ENCODE data around the gene IFITM2. TPM values are rescaled to one million over a fixed set of nuclear protein-coding genes. Genes with fewer than 3 reads are reported as not detected.
"Not testable (repeated sequence)": the region's sequence is repeated elsewhere in the genome, so short reads cannot be mapped to it uniquely, and the experiment has no call there.

IFITM2 gene
- polyA plus RNA-seq, 4 donors: 21.7 to 490 (median 51.9) TPM

DNA sequence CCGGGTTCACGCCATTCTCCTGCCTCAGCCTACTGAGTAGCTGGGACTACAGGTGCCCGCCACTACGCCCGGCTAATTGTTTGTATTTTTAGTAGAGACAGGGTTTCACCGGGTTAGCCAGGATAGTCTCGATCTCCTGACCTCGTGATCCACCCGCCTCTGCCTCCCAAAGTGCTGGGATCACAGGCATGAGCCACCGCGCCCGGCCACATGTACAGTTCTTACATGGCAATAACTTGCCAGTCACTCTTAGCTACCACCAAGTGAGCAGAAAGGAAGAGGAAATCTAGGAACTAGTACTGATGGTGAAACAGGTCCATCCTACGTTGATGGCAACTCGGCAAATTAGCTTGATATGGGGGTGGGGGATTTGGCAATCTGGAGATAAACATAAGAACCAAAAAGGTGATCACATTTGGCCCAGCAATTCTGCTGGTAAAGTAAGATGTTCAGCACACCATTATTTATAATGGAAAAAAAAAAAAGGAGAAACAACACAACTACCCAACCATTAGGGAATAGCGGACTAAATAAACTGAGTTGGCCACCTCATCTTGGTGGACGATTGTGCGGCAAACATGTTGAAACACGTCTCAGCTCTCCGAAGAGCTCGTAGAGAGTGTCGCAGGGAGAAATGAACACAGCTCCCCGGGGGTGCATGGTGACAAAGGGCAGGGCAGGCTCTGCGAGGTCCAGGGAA lies 24.1 kb upstream of the IFITM2 start:
- Histone ChIP-seq H3K36me3 (ENCODE audit: control insufficient read depth in 3 of 3, insufficient read depth in 2 of 3, low read depth in 1 of 3, low read length in 3 of 3) (peaks cover 3 to 58% (median 23%) of the 10 kb centered on the region in 3 donors), H3K27me3 (ENCODE audit: control insufficient read depth in 3 of 3, insufficient read depth in 3 of 3, low read length in 3 of 3) (peaks cover 0 to 32% (median 14%) of the 10 kb centered on the region in 3 donors), H3K27ac (ENCODE audit: low read depth in 1 of 3, low read length in 2 of 3) (peak overlapping the region in 1 of 3 donors; percentile 66), H3K4me3 (ENCODE audit: low read depth in 1 of 3, low read length in 3 of 3) (peak overlapping the region in 1 of 3 donors; percentile 18), H3K9me3 (ENCODE audit: control insufficient read depth in 2 of 2, insufficient read depth in 1 of 2, low read depth in 1 of 2, low read length in 1 of 2) (no peaks in the 10 kb centered on the region), H3K4me1 (ENCODE audit: control insufficient read depth in 3 of 3, insufficient read depth in 2 of 3, low read depth in 1 of 3, low read length in 2 of 3) (peaks cover 0 to 34% (median 1%) of the 10 kb centered on the region in 3 donors)
- DNase-seq (peak in 1 of 2 donors; percentile 24), FAIRE-seq (no peak)
- WGBS, 3 donors: 14 to 64% (median 38%) methylated on average over 23 of the region's 23 CpGs

DNA sequence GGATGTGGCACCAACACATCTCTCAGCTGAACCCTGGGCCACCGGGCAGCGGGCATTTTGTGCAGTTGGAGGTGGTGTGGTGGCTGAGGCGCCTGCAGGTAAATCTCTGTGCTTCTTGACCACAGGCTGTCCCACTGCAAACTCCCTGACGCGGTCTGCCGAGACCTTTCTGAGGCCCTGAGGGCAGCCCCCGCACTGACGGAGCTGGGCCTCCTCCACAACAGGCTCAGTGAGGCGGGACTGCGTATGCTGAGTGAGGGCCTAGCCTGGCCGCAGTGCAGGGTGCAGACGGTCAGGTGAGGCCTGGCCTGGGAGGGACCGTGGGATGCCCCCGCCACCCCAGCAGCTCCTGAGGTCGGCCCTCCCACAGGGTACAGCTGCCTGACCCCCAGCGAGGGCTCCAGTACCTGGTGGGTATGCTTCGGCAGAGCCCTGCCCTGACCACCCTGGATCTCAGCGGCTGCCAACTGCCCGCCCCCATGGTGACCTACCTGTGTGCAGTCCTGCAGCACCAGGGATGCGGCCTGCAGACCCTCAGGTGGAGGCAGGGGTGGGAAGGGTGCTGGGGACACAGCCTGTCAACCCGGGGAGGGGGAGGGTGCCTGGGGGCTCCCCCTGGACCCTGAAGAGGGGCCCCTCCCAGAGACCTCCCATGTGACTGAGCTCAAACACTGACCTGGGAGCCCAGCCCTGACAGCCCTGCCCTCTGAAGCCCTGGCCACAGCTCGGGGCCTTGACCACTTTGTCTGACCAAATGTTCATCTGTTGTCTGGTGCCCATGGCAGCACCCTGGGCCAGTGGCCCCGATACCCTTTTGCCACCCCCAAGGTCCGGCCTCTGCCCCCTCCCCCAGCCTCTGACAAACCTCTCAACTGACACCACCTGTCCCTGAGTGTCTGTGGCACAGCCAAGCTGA lies 23.3 kb upstream of the IFITM2 start:
- DNase-seq (peak in 1 of 2 donors; percentile 31), FAIRE-seq (no peak)

DNA sequence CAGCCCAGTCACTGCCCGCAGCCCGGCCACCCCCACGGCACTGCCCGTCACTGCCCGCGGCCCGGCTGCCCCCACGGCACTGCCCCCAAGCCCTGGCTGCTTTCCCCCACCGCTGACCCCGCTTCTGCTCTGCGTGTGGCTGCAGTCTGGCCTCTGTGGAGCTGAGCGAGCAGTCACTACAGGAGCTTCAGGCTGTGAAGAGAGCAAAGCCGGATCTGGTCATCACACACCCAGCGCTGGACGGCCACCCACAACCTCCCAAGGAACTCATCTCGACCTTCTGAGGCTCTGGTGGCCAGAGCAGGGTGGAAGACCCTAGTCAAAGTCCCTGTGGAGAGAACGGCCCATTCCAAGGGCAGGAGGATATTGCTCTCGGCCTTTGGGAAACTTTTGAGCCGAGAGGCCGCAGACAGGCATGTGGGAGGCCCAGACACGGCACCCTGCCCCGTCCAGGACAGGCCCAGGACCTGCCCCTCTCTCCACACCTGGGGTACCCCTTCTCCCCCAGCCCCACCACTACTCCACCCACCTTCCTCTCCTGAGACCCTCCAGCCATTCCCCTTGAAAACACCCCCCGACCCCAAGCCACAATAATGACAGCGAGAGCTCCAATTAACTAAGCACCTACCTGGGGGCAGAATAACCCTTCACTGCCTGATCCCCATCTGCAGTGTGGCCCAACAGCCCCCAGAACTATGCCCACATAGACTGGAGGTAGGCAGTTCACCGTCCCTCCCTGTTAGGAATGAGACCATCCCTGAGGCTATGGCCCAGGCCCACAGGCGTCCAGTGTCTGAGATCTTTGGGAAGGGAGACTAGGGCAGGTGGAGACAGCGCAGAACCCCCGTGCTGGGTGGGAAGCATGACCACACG lies 22.4 kb upstream of the IFITM2 start:
- FAIRE-seq (no peak), DNase-seq (peak in 1 of 2 donors; percentile 19)
- H3K4me3 ChIP-seq (ENCODE audit: low read depth in 1 of 3, low read length in 3 of 3): no peak overlapping the region
- peaks cover 3 to 58% (median 23%) of the 10 kb centered on the region in 3 donors for H3K36me3 ChIP-seq (ENCODE audit: control insufficient read depth in 3 of 3, insufficient read depth in 2 of 3, low read depth in 1 of 3, low read length in 3 of 3)
- 57 to 71% (median 63%) methylated on average over 22 to 29 of the region's 29 CpGs for WGBS, 3 donors
- H3K4me1 ChIP-seq (ENCODE audit: control insufficient read depth in 3 of 3, insufficient read depth in 2 of 3, low read depth in 1 of 3, low read length in 2 of 3): peaks cover 1 to 42% (median 4%) of the 10 kb centered on the region in 3 donors
- H3K27me3 ChIP-seq (ENCODE audit: control insufficient read depth in 3 of 3, insufficient read depth in 3 of 3, low read length in 3 of 3): peaks cover 0 to 30% (median 14%) of the 10 kb centered on the region in 3 donors
- H3K27ac ChIP-seq (ENCODE audit: low read depth in 1 of 3, low read length in 2 of 3): peak overlapping the region in 2 of 3 donors; percentile 28 to 40
- H3K9me3 ChIP-seq (ENCODE audit: control insufficient read depth in 2 of 2, insufficient read depth in 1 of 2, low read depth in 1 of 2, low read length in 1 of 2): no peaks in the 10 kb centered on the region

More for the DNA sequence above, 23.3 kb upstream of the IFITM2 start:
- Histone ChIP-seq H3K36me3 (ENCODE audit: control insufficient read depth in 3 of 3, insufficient read depth in 2 of 3, low read depth in 1 of 3, low read length in 3 of 3) (peaks cover 3 to 58% (median 23%) of the 10 kb centered on the region in 3 donors), H3K4me1 (ENCODE audit: control insufficient read depth in 3 of 3, insufficient read depth in 2 of 3, low read depth in 1 of 3, low read length in 2 of 3) (peaks cover 0 to 33% (median 1%) of the 10 kb centered on the region in 3 donors), H3K4me3 (ENCODE audit: low read depth in 1 of 3, low read length in 3 of 3) (peak overlapping the region in 1 of 3 donors; percentile 18), H3K27ac (ENCODE audit: low read depth in 1 of 3, low read length in 2 of 3) (peak overlapping the region in 1 of 3 donors; percentile 66), H3K27me3 (ENCODE audit: control insufficient read depth in 3 of 3, insufficient read depth in 3 of 3, low read length in 3 of 3) (peaks cover 0 to 32% (median 14%) of the 10 kb centered on the region in 3 donors), H3K9me3 (ENCODE audit: control insufficient read depth in 2 of 2, insufficient read depth in 1 of 2, low read depth in 1 of 2, low read length in 1 of 2) (no peaks in the 10 kb centered on the region)
- WGBS, 3 donors: 32 to 69% (median 48%) methylated on average over 17 to 24 of the region's 24 CpGs

DNA sequence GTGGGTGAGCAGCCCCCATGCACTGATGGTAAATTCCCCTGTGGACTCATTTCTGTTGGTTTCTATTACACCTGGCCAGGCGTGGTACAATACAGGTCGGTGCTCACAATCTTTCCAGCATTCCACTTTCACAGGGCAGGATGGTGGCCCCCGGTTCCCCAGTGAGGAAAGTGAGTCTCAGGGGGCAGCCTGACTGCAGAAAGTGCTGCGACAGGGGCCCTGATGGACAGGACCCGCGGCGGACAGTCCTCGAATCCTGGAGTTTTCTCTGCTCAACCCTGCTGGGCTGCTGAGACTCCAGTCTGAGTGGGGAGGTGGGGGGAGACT lies 21.8 kb upstream of the IFITM2 start:
- H3K27me3 ChIP-seq (ENCODE audit: control insufficient read depth in 3 of 3, insufficient read depth in 3 of 3, low read length in 3 of 3): peaks cover 0 to 26% (median 12%) of the 10 kb centered on the region in 3 donors
- FAIRE-seq (no peak), DNase-seq (no peak)
- peaks cover 3 to 59% (median 20%) of the 10 kb centered on the region in 3 donors for H3K36me3 ChIP-seq (ENCODE audit: control insufficient read depth in 3 of 3, insufficient read depth in 2 of 3, low read depth in 1 of 3, low read length in 3 of 3)
- peak overlapping the region in 2 of 3 donors; percentile 4 to 28 for H3K27ac ChIP-seq (ENCODE audit: low read depth in 1 of 3, low read length in 2 of 3)
- no peak overlapping the region for H3K4me3 ChIP-seq (ENCODE audit: low read depth in 1 of 3, low read length in 3 of 3)
- WGBS, 3 donors: 40 to 83% (median 54%) methylated on average over 7 to 8 of the region's 8 CpGs
- H3K4me1 ChIP-seq (ENCODE audit: control insufficient read depth in 3 of 3, insufficient read depth in 2 of 3, low read depth in 1 of 3, low read length in 2 of 3): peaks cover 1 to 44% (median 4%) of the 10 kb centered on the region in 3 donors
- no peaks in the 10 kb centered on the region for H3K9me3 ChIP-seq (ENCODE audit: control insufficient read depth in 2 of 2, insufficient read depth in 1 of 2, low read depth in 1 of 2, low read length in 1 of 2)

DNA sequence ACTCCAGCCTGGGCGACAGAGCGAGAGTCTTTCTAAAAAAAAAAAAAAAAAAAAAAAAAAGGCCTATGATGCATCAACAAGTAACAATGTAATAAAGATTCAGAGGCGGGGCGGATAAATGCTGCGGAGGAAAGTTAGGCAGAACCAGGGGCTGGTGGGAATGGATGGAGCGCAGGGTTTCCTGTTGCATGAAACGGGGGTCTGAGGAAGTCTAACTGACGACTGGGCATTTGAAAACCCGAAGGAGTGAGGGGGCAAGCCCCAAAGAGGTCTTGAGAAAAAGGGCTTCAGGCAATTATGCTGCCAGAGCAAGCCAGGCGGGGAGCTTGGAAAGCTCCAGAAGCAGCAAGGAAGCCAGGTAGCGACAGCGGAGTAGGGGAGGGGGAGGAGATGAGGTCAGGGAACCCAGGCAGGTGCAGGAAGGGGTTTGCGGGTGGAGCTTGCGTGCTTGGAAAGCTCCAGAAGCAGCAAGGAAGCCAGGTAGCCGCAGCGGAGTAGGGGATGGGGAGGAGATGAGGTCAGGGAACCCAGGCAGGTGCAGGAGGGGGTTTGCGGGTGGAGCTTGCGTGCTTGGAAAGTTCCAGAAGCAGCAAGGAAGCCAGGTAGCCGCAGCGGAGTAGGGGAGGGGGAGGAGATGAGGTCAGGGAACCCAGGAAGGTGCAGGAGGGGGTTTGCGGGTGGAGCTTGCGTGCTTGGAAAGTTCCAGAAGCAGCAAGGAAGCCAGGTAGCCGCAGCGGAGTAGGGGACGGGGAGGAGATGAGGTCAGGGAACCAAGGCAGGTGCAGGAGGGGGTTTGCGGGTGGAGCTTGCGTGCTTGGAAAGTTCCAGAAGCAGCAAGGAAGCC lies 20.4 kb upstream of the IFITM2 start:
- peak; percentile 66 to 84 for DNase-seq
- FAIRE-seq; H3K9me3 ChIP-seq (ENCODE audit: control insufficient read depth in 2 of 2, insufficient read depth in 1 of 2, low read depth in 1 of 2, low read length in 1 of 2): not testable (repeated sequence)
- Histone ChIP-seq H3K36me3 (ENCODE audit: control insufficient read depth in 3 of 3, insufficient read depth in 2 of 3, low read depth in 1 of 3, low read length in 3 of 3) (peaks cover 5 to 59% (median 10%) of the 10 kb centered on the region in 3 donors), H3K27me3 (ENCODE audit: control insufficient read depth in 3 of 3, insufficient read depth in 3 of 3, low read length in 3 of 3) (peaks cover 0 to 13% (median 3%) of the 10 kb centered on the region in 3 donors), H3K4me1 (ENCODE audit: control insufficient read depth in 3 of 3, insufficient read depth in 2 of 3, low read depth in 1 of 3, low read length in 2 of 3) (peaks cover 1 to 32% (median 4%) of the 10 kb centered on the region in 3 donors), H3K4me3 (ENCODE audit: low read depth in 1 of 3, low read length in 3 of 3) (peak overlapping the region in 2 of 3 donors; percentile 47), H3K27ac (ENCODE audit: low read depth in 1 of 3, low read length in 2 of 3) (peak overlapping the region; percentile 59 to 82 (median 82))
- WGBS, 3 donors: 9 to 49% (median 20%) methylated on average over 23 to 27 of the region's 27 CpGs

DNA sequence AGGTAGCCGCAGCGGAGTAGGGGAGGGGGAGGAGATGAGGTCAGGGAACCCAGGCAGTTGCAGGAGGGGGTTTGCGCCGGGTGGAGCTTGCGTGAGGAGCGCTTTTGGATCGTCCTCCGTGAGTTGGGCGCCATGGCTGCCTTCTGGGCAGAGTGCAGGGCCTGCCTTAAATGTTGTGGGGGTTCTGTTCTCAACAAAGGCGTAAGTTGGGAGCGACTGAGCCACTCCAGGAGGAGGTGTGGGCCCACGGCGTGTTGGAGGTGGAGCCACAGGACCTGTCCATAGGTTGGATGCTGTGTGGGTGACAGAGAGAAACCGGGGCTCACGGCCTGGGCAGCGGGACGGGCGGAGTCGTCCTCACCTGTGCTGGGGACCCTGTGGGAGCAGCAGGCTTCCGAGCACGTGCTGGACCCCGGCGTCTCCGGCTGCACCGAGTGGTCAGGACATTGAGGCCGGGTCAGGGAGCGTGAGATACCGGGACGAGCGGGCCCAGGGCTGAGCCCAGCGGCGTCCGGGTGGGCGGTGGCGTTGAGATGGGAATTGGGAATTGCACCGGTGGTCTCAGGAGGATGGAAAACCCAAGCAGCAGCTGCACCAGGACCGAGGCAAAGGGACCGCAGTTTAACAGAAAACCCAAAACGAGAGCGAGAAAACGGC lies 19.7 kb upstream of the IFITM2 start:
- FAIRE-seq: no peak

More for the DNA sequence above, 19.7 kb upstream of the IFITM2 start:
- Histone ChIP-seq H3K36me3 (ENCODE audit: control insufficient read depth in 3 of 3, insufficient read depth in 2 of 3, low read depth in 1 of 3, low read length in 3 of 3) (peaks cover 7 to 59% (median 9%) of the 10 kb centered on the region in 3 donors), H3K4me1 (ENCODE audit: control insufficient read depth in 3 of 3, insufficient read depth in 2 of 3, low read depth in 1 of 3, low read length in 2 of 3) (peaks cover 1 to 24% (median 4%) of the 10 kb centered on the region in 3 donors), H3K27ac (ENCODE audit: low read depth in 1 of 3, low read length in 2 of 3) (peak overlapping the region; percentile 59 to 82 (median 81)), H3K9me3 (ENCODE audit: control insufficient read depth in 2 of 2, insufficient read depth in 1 of 2, low read depth in 1 of 2, low read length in 1 of 2) (no peaks in the 10 kb centered on the region), H3K27me3 (ENCODE audit: control insufficient read depth in 3 of 3, insufficient read depth in 3 of 3, low read length in 3 of 3) (peaks cover 0 to 8% (median 3%) of the 10 kb centered on the region in 3 donors), H3K4me3 (ENCODE audit: low read depth in 1 of 3, low read length in 3 of 3) (peak overlapping the region; percentile 47 to 60 (median 47))
- 4 to 14% (median 8%) methylated on average over 40 to 41 of the region's 41 CpGs for WGBS, 3 donors
- peak; percentile 76 to 86 for DNase-seq

Data from small intestine (tissue), 7 donors.